ENCODE data around the gene RANBP17.

DNA sequence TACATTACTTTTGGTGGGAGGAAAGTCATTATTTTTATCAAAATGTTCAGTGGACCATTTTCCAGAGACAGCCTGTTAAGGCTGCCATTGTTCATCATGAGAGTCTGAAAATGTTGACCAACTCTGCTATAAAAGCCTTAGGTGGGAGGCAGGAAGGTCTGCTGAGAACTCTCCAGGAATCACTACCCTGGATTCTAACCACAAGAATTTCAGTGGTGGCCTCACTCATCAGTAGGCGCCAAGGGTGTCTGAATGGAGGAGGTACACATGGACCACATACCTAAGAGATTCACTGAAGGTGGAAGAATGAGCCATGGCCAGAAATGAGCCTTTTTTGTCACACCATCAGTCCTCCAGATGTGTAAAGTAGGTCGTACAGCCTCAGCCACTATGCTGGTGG, 426.2 kb downstream of the RANBP17 start:
- TF ChIP-seq POLR2A (IDR thresholded peaks at IDR 0.05): no peak
- TF ChIP-seq, protein P1, sequence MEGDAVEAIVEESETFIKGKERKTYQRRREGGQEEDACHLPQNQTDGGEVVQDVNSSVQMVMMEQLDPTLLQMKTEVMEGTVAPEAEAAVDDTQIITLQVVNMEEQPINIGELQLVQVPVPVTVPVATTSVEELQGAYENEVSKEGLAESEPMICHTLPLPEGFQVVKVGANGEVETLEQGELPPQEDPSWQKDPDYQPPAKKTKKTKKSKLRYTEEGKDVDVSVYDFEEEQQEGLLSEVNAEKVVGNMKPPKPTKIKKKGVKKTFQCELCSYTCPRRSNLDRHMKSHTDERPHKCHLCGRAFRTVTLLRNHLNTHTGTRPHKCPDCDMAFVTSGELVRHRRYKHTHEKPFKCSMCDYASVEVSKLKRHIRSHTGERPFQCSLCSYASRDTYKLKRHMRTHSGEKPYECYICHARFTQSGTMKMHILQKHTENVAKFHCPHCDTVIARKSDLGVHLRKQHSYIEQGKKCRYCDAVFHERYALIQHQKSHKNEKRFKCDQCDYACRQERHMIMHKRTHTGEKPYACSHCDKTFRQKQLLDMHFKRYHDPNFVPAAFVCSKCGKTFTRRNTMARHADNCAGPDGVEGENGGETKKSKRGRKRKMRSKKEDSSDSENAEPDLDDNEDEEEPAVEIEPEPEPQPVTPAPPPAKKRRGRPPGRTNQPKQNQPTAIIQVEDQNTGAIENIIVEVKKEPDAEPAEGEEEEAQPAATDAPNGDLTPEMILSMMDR (IDR thresholded peaks at IDR 0.05): no peak
- TF ChIP-seq POLR2AphosphoS5 (IDR thresholded peaks at IDR 0.05): no peak
